HepG2 (cell line): ENCODE results near the gene CAMSAP2. TPM values are rescaled to one million over a fixed set of nuclear protein-coding genes. Genes with fewer than 3 reads are reported as not detected.

Experiments
- ARID4A ChIP-seq: sonication (generic); formaldehyde crosslinking; IDR thresholded peaks from 2 replicates; pipeline ENCODE4 v1.5.0; 2020; ENCODE audit warnings: mild to moderate bottlenecking, missing genetic modification reagents, borderline replicate concordance
- ISL2 ChIP-seq: sonication (generic); formaldehyde crosslinking; IDR thresholded peaks from 2 replicates; pipeline ENCODE4 v1.5.0; 2020; ENCODE audit warnings: missing genetic modification reagents
- MED1 ChIP-seq: sonication (generic); formaldehyde crosslinking; IDR thresholded peaks from 2 replicates; pipeline ENCODE4 v1.4.0; 2020; ENCODE audit warnings: missing genetic modification reagents
- MYC ChIP-seq: sonication (generic); formaldehyde crosslinking; IDR thresholded peaks from 2 replicates; pipeline ENCODE4 v1.9.0; 2021; ENCODE audit warnings: missing genetic modification reagents, borderline replicate concordance
- RFX5 ChIP-seq: IDR thresholded peaks from 2 replicates; pipeline ENCODE4 v1.6.1; 2011; ENCODE audit warnings: low read depth, low read length, improper control_type of control experiment
- TFDP2 ChIP-seq: sonication (generic); formaldehyde crosslinking; IDR thresholded peaks from 2 replicates; pipeline ENCODE4 v1.4.0; 2020; ENCODE audit warnings: missing genetic modification reagents
- ZMYM3 ChIP-seq: sonication (generic); formaldehyde crosslinking; IDR thresholded peaks from 2 replicates; pipeline ENCODE4 v1.5.1; 2020; ENCODE audit warnings: mild to moderate bottlenecking, missing genetic modification reagents
- ZNF232 ChIP-seq: sonication (generic); formaldehyde crosslinking; IDR thresholded peaks from 2 replicates; pipeline ENCODE4 v1.4.0; 2020; ENCODE audit warnings: missing genetic modification reagents, borderline replicate concordance
- ZNF263 ChIP-seq: sonication (generic); formaldehyde crosslinking; IDR thresholded peaks from 2 replicates; pipeline ENCODE4 v1.4.0; 2020; ENCODE audit warnings: missing genetic modification reagents
- ZNF790 ChIP-seq: sonication (generic); formaldehyde crosslinking; IDR thresholded peaks from 2 replicates; pipeline ENCODE4 v1.8.0; 2022; ENCODE audit warnings: missing genetic modification reagents, mild to moderate bottlenecking, borderline replicate concordance
- ZXDC ChIP-seq: sonication (generic); formaldehyde crosslinking; IDR thresholded peaks from 2 replicates; pipeline ENCODE4 v1.5.0; 2020; ENCODE audit warnings: mild to moderate bottlenecking, missing genetic modification reagents
- polyA plus RNA-seq, 8 experiments: library from polyadenylated mRNA; depleted of rRNA in 3 of 8; stranded (reverse) in 7 of 8; unstranded in 1 of 8; fragments of >200 nt; fragmentation: Illumina TruSeq in 4 of 8; extraction: Trizol in 4 of 8; gene quantifications; 2 replicates each; pipeline versions ENCODE4 v1.2.1 to v1.2.3, GENCODE V29; 2011 to 2016; ENCODE audit warnings: low read depth in 4 of 8, missing spikeins in 1 of 8, mixed read lengths in 1 of 8; ENCODE audit not compliant: insufficient read depth in 1 of 8
- total RNA-seq, 5 experiments: library from RNA; depleted of rRNA; stranded (reverse); fragments of >200 nt; fragmentation: Illumina TruSeq; extraction: Trizol; gene quantifications; 2 replicates each; pipeline ENCODE4 v1.2.3, GENCODE V29; 2016; ENCODE audit warnings: low read depth in 1 of 5
- TF ChIP-seq, protein P1 (sequence below): sonication (generic); formaldehyde crosslinking; IDR thresholded peaks from 2 replicates; pipeline ENCODE4 v1.4.0; 2020; ENCODE audit warnings: missing genetic modification reagents
- TF ChIP-seq, protein P2 (sequence below): IDR thresholded peaks from 2 replicates; pipeline ENCODE4 v1.4.0; 2020; ENCODE audit warnings: mild to moderate bottlenecking, missing genetic modification reagents
- TF ChIP-seq, protein P3 (sequence below): sonication (generic); formaldehyde crosslinking; IDR thresholded peaks from 2 replicates; pipeline ENCODE4 v1.4.0; 2020; ENCODE audit warnings: missing genetic modification reagents

Gene CAMSAP2
- total and polyA plus RNA-seq, 2 of the 13 experiments (the other 11 are each of a cell fraction or from before 2014, with no cell fraction given): 3.4 to 8.2 TPM

- TF ChIP-seq, protein P1, sequence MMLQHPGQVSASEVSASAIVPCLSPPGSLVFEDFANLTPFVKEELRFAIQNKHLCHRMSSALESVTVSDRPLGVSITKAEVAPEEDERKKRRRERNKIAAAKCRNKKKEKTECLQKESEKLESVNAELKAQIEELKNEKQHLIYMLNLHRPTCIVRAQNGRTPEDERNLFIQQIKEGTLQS (CRISPR knock-in tag): 0 out of 2 replicates have a peak, but pooled peaks have one; percentile 11
- TF ChIP-seq ZMYM3 (CRISPR knock-in tag): peak; percentile 47; the same call in 1 of the 2 replicates
- TF ChIP-seq, protein P2, sequence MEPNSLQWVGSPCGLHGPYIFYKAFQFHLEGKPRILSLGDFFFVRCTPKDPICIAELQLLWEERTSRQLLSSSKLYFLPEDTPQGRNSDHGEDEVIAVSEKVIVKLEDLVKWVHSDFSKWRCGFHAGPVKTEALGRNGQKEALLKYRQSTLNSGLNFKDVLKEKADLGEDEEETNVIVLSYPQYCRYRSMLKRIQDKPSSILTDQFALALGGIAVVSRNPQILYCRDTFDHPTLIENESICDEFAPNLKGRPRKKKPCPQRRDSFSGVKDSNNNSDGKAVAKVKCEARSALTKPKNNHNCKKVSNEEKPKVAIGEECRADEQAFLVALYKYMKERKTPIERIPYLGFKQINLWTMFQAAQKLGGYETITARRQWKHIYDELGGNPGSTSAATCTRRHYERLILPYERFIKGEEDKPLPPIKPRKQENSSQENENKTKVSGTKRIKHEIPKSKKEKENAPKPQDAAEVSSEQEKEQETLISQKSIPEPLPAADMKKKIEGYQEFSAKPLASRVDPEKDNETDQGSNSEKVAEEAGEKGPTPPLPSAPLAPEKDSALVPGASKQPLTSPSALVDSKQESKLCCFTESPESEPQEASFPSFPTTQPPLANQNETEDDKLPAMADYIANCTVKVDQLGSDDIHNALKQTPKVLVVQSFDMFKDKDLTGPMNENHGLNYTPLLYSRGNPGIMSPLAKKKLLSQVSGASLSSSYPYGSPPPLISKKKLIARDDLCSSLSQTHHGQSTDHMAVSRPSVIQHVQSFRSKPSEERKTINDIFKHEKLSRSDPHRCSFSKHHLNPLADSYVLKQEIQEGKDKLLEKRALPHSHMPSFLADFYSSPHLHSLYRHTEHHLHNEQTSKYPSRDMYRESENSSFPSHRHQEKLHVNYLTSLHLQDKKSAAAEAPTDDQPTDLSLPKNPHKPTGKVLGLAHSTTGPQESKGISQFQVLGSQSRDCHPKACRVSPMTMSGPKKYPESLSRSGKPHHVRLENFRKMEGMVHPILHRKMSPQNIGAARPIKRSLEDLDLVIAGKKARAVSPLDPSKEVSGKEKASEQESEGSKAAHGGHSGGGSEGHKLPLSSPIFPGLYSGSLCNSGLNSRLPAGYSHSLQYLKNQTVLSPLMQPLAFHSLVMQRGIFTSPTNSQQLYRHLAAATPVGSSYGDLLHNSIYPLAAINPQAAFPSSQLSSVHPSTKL (CRISPR knock-in tag): peak; percentile 64; the same call in 1 of the 2 replicates
- TF ChIP-seq, protein P3, sequence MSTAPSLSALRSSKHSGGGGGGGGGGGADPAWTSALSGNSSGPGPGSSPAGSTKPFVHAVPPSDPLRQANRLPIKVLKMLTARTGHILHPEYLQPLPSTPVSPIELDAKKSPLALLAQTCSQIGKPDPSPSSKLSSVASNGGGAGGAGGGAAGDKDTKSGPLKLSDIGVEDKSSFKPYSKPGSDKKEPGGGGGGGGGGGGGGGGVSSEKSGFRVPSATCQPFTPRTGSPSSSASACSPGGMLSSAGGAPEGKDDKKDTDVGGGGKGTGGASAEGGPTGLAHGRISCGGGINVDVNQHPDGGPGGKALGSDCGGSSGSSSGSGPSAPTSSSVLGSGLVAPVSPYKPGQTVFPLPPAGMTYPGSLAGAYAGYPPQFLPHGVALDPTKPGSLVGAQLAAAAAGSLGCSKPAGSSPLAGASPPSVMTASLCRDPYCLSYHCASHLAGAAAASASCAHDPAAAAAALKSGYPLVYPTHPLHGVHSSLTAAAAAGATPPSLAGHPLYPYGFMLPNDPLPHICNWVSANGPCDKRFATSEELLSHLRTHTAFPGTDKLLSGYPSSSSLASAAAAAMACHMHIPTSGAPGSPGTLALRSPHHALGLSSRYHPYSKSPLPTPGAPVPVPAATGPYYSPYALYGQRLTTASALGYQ (CRISPR knock-in tag): peak; percentile 49; the same call in 1 of the 2 replicates
- TF ChIP-seq ZNF790: no peak
- TF ChIP-seq RFX5: no peak
- peak; percentile 52; the same call in 1 of the 2 replicates for TF ChIP-seq ZNF263 (CRISPR knock-in tag)
- TF ChIP-seq MYC: peak; percentile 60; the same call in 1 of the 2 replicates
- no peak for TF ChIP-seq ZXDC (CRISPR knock-in tag)
- 0 out of 2 replicates have a peak, but pooled peaks have one; percentile 36 for TF ChIP-seq ISL2 (CRISPR knock-in tag)
- peak; percentile 32; the same call in 1 of the 2 replicates for TF ChIP-seq ARID4A
- TF ChIP-seq TFDP2 (CRISPR knock-in tag): 0 out of 2 replicates have a peak, but pooled peaks have one; percentile 14
- TF ChIP-seq MED1 (CRISPR knock-in tag): peak; percentile 32; the same call in 1 of the 2 replicates
- TF ChIP-seq ZNF232: no peak
Measured at GRCh38 chr1:200899451-200899915, 160.8 kb downstream of the CAMSAP2 start (continued).
